H1 (cell line): Measurements from ENCODE around the gene ZNF302. TPM values are rescaled to one million over a fixed set of nuclear protein-coding genes. Genes with fewer than 3 reads are reported as not detected.
"Not testable (repeated sequence)": the region's sequence is repeated elsewhere in the genome, so short reads cannot be mapped to it uniquely, and the experiment has no call there.

Source experiments
- CTCF ChIA-PET: fragments of 300-600 bp; sonication (Branson Sonifier 250); formaldehyde crosslinking; loops from one replicate; lab custom pipeline; 2021; ENCODE audit not compliant: partially characterized antibody; lab: Charles Lee
- POLR2A ChIA-PET: fragments of 300-600 bp; sonication (Branson Sonifier 250); formaldehyde crosslinking; loops from one replicate; lab custom pipeline; 2021; ENCODE audit warnings: inconsistent platforms; ENCODE audit not compliant: partially characterized antibody; lab: Charles Lee
- DNase-seq, 2 experiments: peaks; one replicate each; pipeline versions ENCODE4 v3.0.0 to v3.0.0-alpha.2; 2010 to 2022; ENCODE audit warnings: low spot score in 2 of 2, low read depth in 1 of 2, mixed read lengths in 1 of 2
- FAIRE-seq: peaks from 2 replicates; lab custom pipeline; 2011; peaks lifted over from hg19 to GRCh38; lab: Jason Lieb, UNC
- H2AFZ ChIP-seq: 2 replicates; pipeline ENCODE4 v1.8.1; 2012; ENCODE audit warnings: low read length, inconsistent platforms
- H2AK5ac ChIP-seq: 2 replicates; pipeline ENCODE4 v1.6.1; 2013; ENCODE audit warnings: low read depth, low read length
- H2BK120ac ChIP-seq: replicated peaks from 2 replicates; pipeline ENCODE3; 2013; ENCODE audit warnings: low read depth, low read length, inconsistent platforms
- H2BK12ac ChIP-seq: 2 replicates; pipeline ENCODE4 v1.6.1; 2013; ENCODE audit warnings: low read depth, low read length
- H2BK15ac ChIP-seq: 2 replicates; pipeline ENCODE4 v1.6.1; 2013; ENCODE audit warnings: low read length
- H2BK20ac ChIP-seq: 2 replicates; pipeline ENCODE4 v1.6.1; 2013; ENCODE audit warnings: low read length
- H2BK5ac ChIP-seq: 2 replicates; pipeline ENCODE4 v1.6.1; 2013; ENCODE audit warnings: low read depth, low read length
- H3K14ac ChIP-seq: 2 replicates; pipeline ENCODE4 v1.6.1; 2013; ENCODE audit warnings: inconsistent platforms; ENCODE audit not compliant: insufficient read length
- H3K18ac ChIP-seq: 2 replicates; pipeline ENCODE4 v1.6.1; 2013; ENCODE audit warnings: low read length; ENCODE audit errors: extremely low read depth
- H3K23ac ChIP-seq: 2 replicates; pipeline ENCODE4 v1.6.1; 2013; ENCODE audit warnings: inconsistent platforms; ENCODE audit not compliant: insufficient read length
- H3K23me2 ChIP-seq: 2 replicates; pipeline ENCODE4 v1.6.1; 2013; ENCODE audit warnings: low read depth, low read length
- H3K27ac ChIP-seq: 2 replicates; pipeline ENCODE4 v1.6.1; 2011; ENCODE audit warnings: low read depth, low read length, inconsistent platforms
- H3K27me3 ChIP-seq, 4 experiments: replicated peaks in 1 of 4; 1 replicate in 1 of 4; 2 replicates in 3 of 4; pipeline versions ENCODE4 v1.6.1 to v1.8.1; 2011 to 2013; ENCODE audit warnings: low read length in 3 of 4, mild to moderate bottlenecking in 3 of 4, inconsistent platforms in 2 of 4, mixed read lengths in 2 of 4, moderate library complexity in 1 of 4; ENCODE audit not compliant: control insufficient read depth in 3 of 4, insufficient read depth in 3 of 4; ENCODE audit errors: extremely low read depth in 1 of 4
- H3K36me3 ChIP-seq, 4 experiments: 2 replicates each; pipeline versions ENCODE4 v1.6.1 to v1.8.1; 2011 to 2013; ENCODE audit warnings: mild to moderate bottlenecking in 4 of 4, low read length in 3 of 4, moderate library complexity in 2 of 4, control low read depth in 1 of 4, inconsistent platforms in 1 of 4; ENCODE audit not compliant: insufficient read depth in 4 of 4, control insufficient read depth in 2 of 4
- H3K4ac ChIP-seq: replicated peaks from 2 replicates; pipeline ENCODE3; 2013; ENCODE audit warnings: low read length, low read depth, mixed read lengths, inconsistent platforms; ENCODE audit not compliant: insufficient read length
- H3K4me1 ChIP-seq, 4 experiments: replicated peaks in 1 of 4; 1 replicate in 1 of 4; 2 replicates in 3 of 4; pipeline versions ENCODE4 v1.6.1 to v1.8.1; 2011 to 2013; ENCODE audit warnings: low read length in 3 of 4, inconsistent platforms in 2 of 4, mixed read lengths in 1 of 4; ENCODE audit not compliant: insufficient read depth in 4 of 4, control insufficient read depth in 3 of 4
- H3K4me2 ChIP-seq, 2 experiments: 2 replicates each; pipeline versions ENCODE4 v1.6.1 to v1.8.1; 2011 to 2013; ENCODE audit warnings: low read depth in 2 of 2, low read length in 2 of 2, control low read depth in 1 of 2, inconsistent platforms in 1 of 2, mild to moderate bottlenecking in 1 of 2; ENCODE audit not compliant: insufficient read depth in 1 of 2
- H3K4me3 ChIP-seq, 4 experiments: fragments of 200-600, 300-600 bp in 1 of 4; sonication (generic), shearing (Covaris generic), sonication (Bioruptor Twin) in 1 of 4; 2 replicates each; pipeline versions ENCODE4 v1.5.1 to v1.8.1; 2011 to 2016; ENCODE audit warnings: low read length in 4 of 4, low read depth in 3 of 4, control low read depth in 2 of 4, inconsistent platforms in 2 of 4, mild to moderate bottlenecking in 2 of 4, mixed read lengths in 1 of 4, moderate library complexity in 1 of 4; ENCODE audit not compliant: insufficient read depth in 2 of 4; ENCODE audit errors: extremely low read depth in 1 of 4
- H3K56ac ChIP-seq: replicated peaks from 2 replicates; pipeline ENCODE3; 2013; ENCODE audit warnings: low read depth, mild to moderate bottlenecking, mixed read lengths, low read length, inconsistent platforms; ENCODE audit not compliant: insufficient read length
- H3K79me1 ChIP-seq: 2 replicates; pipeline ENCODE4 v1.6.1; 2013; ENCODE audit warnings: low read depth, low read length, control low read depth
- H3K79me2 ChIP-seq, 2 experiments: 2 replicates each; pipeline versions ENCODE4 v1.6.1 to v1.8.1; 2012 to 2013; ENCODE audit warnings: low read length in 2 of 2, mild to moderate bottlenecking in 2 of 2, inconsistent platforms in 1 of 2; ENCODE audit not compliant: insufficient read depth in 2 of 2, control insufficient read depth in 1 of 2
- H3K9ac ChIP-seq, 4 experiments: replicated peaks in 1 of 4; 1 replicate in 1 of 4; 2 replicates in 3 of 4; pipeline versions ENCODE4 v1.6.1 to v1.8.1; 2011 to 2013; ENCODE audit warnings: low read depth in 3 of 4, low read length in 3 of 4, control low read depth in 2 of 4, mild to moderate bottlenecking in 2 of 4, moderate library complexity in 2 of 4, inconsistent platforms in 1 of 4; ENCODE audit errors: extremely low read depth in 1 of 4
- H3K9me3 ChIP-seq, 2 experiments: 2 replicates each; pipeline versions ENCODE4 v1.6.1 to v1.8.1; 2012 to 2013; ENCODE audit warnings: mild to moderate bottlenecking in 2 of 2, moderate library complexity in 2 of 2, control low read depth in 1 of 2, inconsistent platforms in 1 of 2, low read depth in 1 of 2, low read length in 1 of 2, mixed read lengths in 1 of 2; ENCODE audit not compliant: insufficient read depth in 2 of 2
- H4K20me1 ChIP-seq, 2 experiments: replicated peaks in 1 of 2; 2 replicates each; pipeline versions ENCODE3 to v1.8.1; 2011 to 2013; ENCODE audit warnings: inconsistent platforms in 2 of 2, low read length in 2 of 2, mild to moderate bottlenecking in 1 of 2; ENCODE audit not compliant: insufficient read depth in 2 of 2, control insufficient read depth in 1 of 2
- H4K5ac ChIP-seq: 2 replicates; pipeline ENCODE4 v1.6.1; 2013; ENCODE audit warnings: low read length, low read depth, mixed read lengths, inconsistent platforms; ENCODE audit not compliant: insufficient read length
- H4K8ac ChIP-seq: 2 replicates; pipeline ENCODE4 v1.8.0; 2013; ENCODE audit warnings: mild to moderate bottlenecking, moderate library complexity, low read length, inconsistent platforms; ENCODE audit not compliant: insufficient read depth; ENCODE audit errors: extremely low read depth
- H4K91ac ChIP-seq: replicated peaks from 2 replicates; pipeline ENCODE3; 2013; ENCODE audit warnings: low read length, mixed read lengths, inconsistent platforms; ENCODE audit not compliant: insufficient read length
- CTBP2 ChIP-seq: IDR thresholded peaks from 2 replicates; pipeline ENCODE4 v1.7.0; 2011; ENCODE audit warnings: borderline replicate concordance, mild to moderate bottlenecking, moderate library complexity, mixed read lengths, low read length; ENCODE audit not compliant: insufficient read depth, insufficient read length
- HDAC2 ChIP-seq, 2 experiments: fragments of 300-600 bp in 1 of 2; sonication (generic) in 1 of 2; IDR thresholded peaks; 2 replicates each; pipeline ENCODE4 v1.6.1; 2011 to 2012; ENCODE audit warnings: low read depth in 2 of 2, low read length in 2 of 2, mild to moderate bottlenecking in 2 of 2, moderate library complexity in 2 of 2, borderline replicate concordance in 1 of 2, inconsistent platforms in 1 of 2
- TAF1 ChIP-seq: IDR thresholded peaks from 2 replicates; pipeline ENCODE4 v1.6.1; 2011; ENCODE audit warnings: mild to moderate bottlenecking, low read depth, low read length
- TEAD4 ChIP-seq: IDR thresholded peaks from 2 replicates; pipeline ENCODE4 v1.6.1; 2012; ENCODE audit warnings: low read depth, low read length, inconsistent platforms, mixed read lengths
- WGBS, 2 experiments: shearing (Covaris generic) in 1 of 2; methylation state at CpG; one replicate each; pipeline versions ENCODE4 v1.1.6 to v1.1.7; 2013 to 2015; ENCODE audit warnings: low lambda C conversion rate in 2 of 2, mixed read lengths in 2 of 2, inconsistent platforms in 1 of 2, low coverage in 1 of 2, missing lambda C conversion rate in 1 of 2; ENCODE audit not compliant: insufficient replicate concordance in 2 of 2, insufficient coverage in 1 of 2, insufficient read length in 1 of 2; ENCODE audit errors: extremely low coverage in 1 of 2, missing lambda C conversion rate in 1 of 2; 5-methylcytosine and 5-hydroxymethylcytosine counted together
- polyA plus RNA-seq, 7 experiments: library from polyadenylated mRNA; depleted of rRNA in 3 of 7; stranded (reverse) in 5 of 7; unstranded in 2 of 7; fragments of >200 nt in 5 of 7; fragments of 200-250 nt in 2 of 7; gene quantifications; 1 replicate in 5 of 7; 2 replicates in 1 of 7; 4 replicates in 1 of 7; pipeline versions ENCODE4 v1.2.1 to v1.2.3, GENCODE V29; 2011 to 2013; ENCODE audit warnings: missing spikeins in 2 of 7, mixed read lengths in 2 of 7
- total RNA-seq: library from RNA; stranded (reverse); fragmentation: NEBNext Ultra II Directional; extraction: Animal tissue kit (Norgen Biotek cat#: 25700); gene quantifications from 2 replicates; pipeline ENCODE4 v1.2.1, GENCODE V29; 2021

ZNF302 gene
- total and polyA plus RNA-seq, 2 of the 8 experiments (the other 6 are each of a cell fraction or from before 2014, with no cell fraction given): 9.1 to 20.4 TPM

- no peak for TF ChIP-seq CTBP2
- no peak for TF ChIP-seq TAF1
- TF ChIP-seq HDAC2 (IDR thresholded peaks at IDR 0.05; ENCODE audit: borderline replicate concordance in 1 of 2, low read depth in 2 of 2, low read length in 2 of 2): no peak
- no peak for TF ChIP-seq TEAD4
Measured at GRCh38 chr19:34664870-34665269, 12.6 kb upstream of the ZNF302 start (continued).

DNA sequence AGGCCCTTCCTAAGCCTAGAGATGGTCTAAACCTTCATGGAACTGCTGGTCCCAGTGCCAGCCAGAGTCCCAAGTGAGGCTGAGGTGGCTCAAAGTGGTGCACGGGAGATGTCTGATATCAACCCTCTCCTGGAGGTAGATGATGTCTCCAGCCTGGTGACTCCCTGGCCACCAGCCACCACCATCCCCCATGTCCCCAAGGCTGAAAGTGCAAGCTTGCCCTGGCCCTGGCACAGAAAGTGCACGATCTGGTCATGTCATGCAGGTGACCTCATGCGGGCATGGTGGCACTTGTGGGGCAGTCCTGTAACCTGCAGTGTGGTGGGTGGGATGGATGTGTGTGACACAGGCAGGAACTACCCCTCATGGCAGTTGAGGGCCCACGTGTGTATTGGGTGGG is 12.2 kb upstream of the ZNF302 start:
- not testable (repeated sequence) for H3K23ac ChIP-seq, H2AFZ ChIP-seq, H2BK20ac ChIP-seq, H3K23me2 ChIP-seq, H3K18ac ChIP-seq, H3K79me2 ChIP-seq, DNase-seq, H3K56ac ChIP-seq, H3K4me1 ChIP-seq, H3K4me3 ChIP-seq, H4K91ac ChIP-seq, FAIRE-seq, H4K5ac ChIP-seq, H3K4me2 ChIP-seq, H3K27me3 ChIP-seq, H4K20me1 ChIP-seq, H2BK120ac ChIP-seq, H4K8ac ChIP-seq, H3K9ac ChIP-seq, H3K4ac ChIP-seq, H3K14ac ChIP-seq, H2BK12ac ChIP-seq, H3K79me1 ChIP-seq, H2BK5ac ChIP-seq, H3K36me3 ChIP-seq, H3K27ac ChIP-seq, H2BK15ac ChIP-seq, H2AK5ac ChIP-seq
- WGBS, 2 experiments: 74% methylated on average over 4 of the region's 4 CpGs; no CpG with 5 or more reads in 1 of the 2 experiments
- POLR2A ChIA-PET: interaction anchor here (1.2 to 1.4 kb wide), 2 partner anchors 11 to 12 kb away, joined by 4 to 6 read pairs; partner anchors contain the start of gene ZNF302
- CTCF ChIA-PET: interaction anchor here (5.5 kb wide), 1 partner anchor 25 kb away, joined by 31 read pairs; no protein-coding TSS in a partner anchor
- H3K9me3 ChIP-seq: peaks cover 0 to 21% of the 10 kb centered on the region in 2 experiments; a peak in 2 of 4 replicates
